Activated CD4-positive, alpha-beta T cell treated with anti-CD3 and anti-CD28 coated beads, Interleukin-2, amount 10 ng/mL, durations not matched to agents 7 days and 5 days (primary cell): Measurements from ENCODE around the gene HDLBP. TPM values are rescaled to one million over a fixed set of nuclear protein-coding genes. Genes with fewer than 3 reads are reported as not detected.

Source experiments
- CTCF ChIA-PET: fragments of 350-600 bp; sonication (Branson Sonifier 250); formaldehyde crosslinking; loops from one replicate; lab custom pipeline; 2021; ENCODE audit warnings: antibody characterized with exemption; lab: Charles Lee
- POLR2A ChIA-PET: fragments of 350-600 bp; sonication (Branson Sonifier 250); formaldehyde crosslinking; loops from one replicate; lab custom pipeline; 2021; ENCODE audit warnings: antibody characterized with exemption; lab: Charles Lee
- DNase-seq: peaks from one replicate; pipeline ENCODE4 v3.0.0-alpha.2; 2020
- H3K27ac Mint-ChIP-seq: one replicate; pipeline ENCODE4 v1.8.0; 2021; ENCODE audit warnings: mild to moderate bottlenecking, moderate library complexity, mixed read lengths
- H3K27me3 Mint-ChIP-seq: one replicate; pipeline ENCODE4 v1.8.0; 2021; ENCODE audit warnings: mixed read lengths
- H3K36me3 Mint-ChIP-seq: one replicate; pipeline ENCODE4 v1.8.0; 2021; ENCODE audit warnings: low read depth, mixed read lengths
- H3K4me1 Mint-ChIP-seq: one replicate; pipeline ENCODE4 v1.8.0; 2021; ENCODE audit warnings: mixed read lengths
- H3K4me3 Mint-ChIP-seq: one replicate; pipeline ENCODE4 v1.8.0; 2021; ENCODE audit warnings: mild to moderate bottlenecking, moderate library complexity, mixed read lengths
- H3K9me3 Mint-ChIP-seq: one replicate; pipeline ENCODE4 v1.8.0; 2021; ENCODE audit warnings: mixed read lengths
- total RNA-seq, 2 experiments: library from RNA; stranded (reverse); gene quantifications; one replicate each; pipeline ENCODE4 v1.2.3, GENCODE V29; 2021

Gene HDLBP, protein sequence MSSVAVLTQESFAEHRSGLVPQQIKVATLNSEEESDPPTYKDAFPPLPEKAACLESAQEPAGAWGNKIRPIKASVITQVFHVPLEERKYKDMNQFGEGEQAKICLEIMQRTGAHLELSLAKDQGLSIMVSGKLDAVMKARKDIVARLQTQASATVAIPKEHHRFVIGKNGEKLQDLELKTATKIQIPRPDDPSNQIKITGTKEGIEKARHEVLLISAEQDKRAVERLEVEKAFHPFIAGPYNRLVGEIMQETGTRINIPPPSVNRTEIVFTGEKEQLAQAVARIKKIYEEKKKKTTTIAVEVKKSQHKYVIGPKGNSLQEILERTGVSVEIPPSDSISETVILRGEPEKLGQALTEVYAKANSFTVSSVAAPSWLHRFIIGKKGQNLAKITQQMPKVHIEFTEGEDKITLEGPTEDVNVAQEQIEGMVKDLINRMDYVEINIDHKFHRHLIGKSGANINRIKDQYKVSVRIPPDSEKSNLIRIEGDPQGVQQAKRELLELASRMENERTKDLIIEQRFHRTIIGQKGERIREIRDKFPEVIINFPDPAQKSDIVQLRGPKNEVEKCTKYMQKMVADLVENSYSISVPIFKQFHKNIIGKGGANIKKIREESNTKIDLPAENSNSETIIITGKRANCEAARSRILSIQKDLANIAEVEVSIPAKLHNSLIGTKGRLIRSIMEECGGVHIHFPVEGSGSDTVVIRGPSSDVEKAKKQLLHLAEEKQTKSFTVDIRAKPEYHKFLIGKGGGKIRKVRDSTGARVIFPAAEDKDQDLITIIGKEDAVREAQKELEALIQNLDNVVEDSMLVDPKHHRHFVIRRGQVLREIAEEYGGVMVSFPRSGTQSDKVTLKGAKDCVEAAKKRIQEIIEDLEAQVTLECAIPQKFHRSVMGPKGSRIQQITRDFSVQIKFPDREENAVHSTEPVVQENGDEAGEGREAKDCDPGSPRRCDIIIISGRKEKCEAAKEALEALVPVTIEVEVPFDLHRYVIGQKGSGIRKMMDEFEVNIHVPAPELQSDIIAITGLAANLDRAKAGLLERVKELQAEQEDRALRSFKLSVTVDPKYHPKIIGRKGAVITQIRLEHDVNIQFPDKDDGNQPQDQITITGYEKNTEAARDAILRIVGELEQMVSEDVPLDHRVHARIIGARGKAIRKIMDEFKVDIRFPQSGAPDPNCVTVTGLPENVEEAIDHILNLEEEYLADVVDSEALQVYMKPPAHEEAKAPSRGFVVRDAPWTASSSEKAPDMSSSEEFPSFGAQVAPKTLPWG (N-terminal part only)
- 100 to 1,000 TPM; 198 to 203 TPM for total RNA-seq

GRCh38 chr2:241315093-241315878 lies at the start of gene HDLBP:
TSS of gene HDLBP (minus strand) at chr2:241315672. CDS start at chr2:241266869, 48,803 bp downstream.
- peak; percentile 100 for DNase-seq
- no peaks in the 10 kb centered on the region for H3K9me3 Mint-ChIP-seq
- H3K4me1 Mint-ChIP-seq: peaks cover 74% of the 10 kb centered on the region
- peaks cover 40% of the 10 kb centered on the region for H3K36me3 Mint-ChIP-seq
- CTCF ChIA-PET: interaction anchor here (1.0 to 1.8 kb wide), 4 partner anchors 12 to 21 kb away, joined by 3 to 6 read pairs (median 4); no protein-coding TSS in a partner anchor
- peak within 1 kb of the TSS; percentile 89 for H3K4me3 Mint-ChIP-seq
- no peaks in the 10 kb centered on the region for H3K27me3 Mint-ChIP-seq
- H3K27ac Mint-ChIP-seq: peak within 1 kb of the TSS; percentile 98
- POLR2A ChIA-PET: interaction anchor here (0.6 kb wide), 1 partner anchor 14 kb away, joined by 3 read pairs; no protein-coding TSS in a partner anchor

GRCh38 chr2:241364781-241365180 lies 49.3 kb upstream of the HDLBP start:
- CTCF ChIA-PET: no interaction called here
- POLR2A ChIA-PET: no interaction called here
- Mint-ChIP-seq H3K4me3 (no peak overlapping the region), H3K4me1 (peaks cover 6% of the 10 kb centered on the region), H3K36me3 (no peaks in the 10 kb centered on the region), H3K27ac (no peak overlapping the region), H3K27me3 (no peaks in the 10 kb centered on the region), H3K9me3 (no peaks in the 10 kb centered on the region)
- no peak for DNase-seq

DNA sequence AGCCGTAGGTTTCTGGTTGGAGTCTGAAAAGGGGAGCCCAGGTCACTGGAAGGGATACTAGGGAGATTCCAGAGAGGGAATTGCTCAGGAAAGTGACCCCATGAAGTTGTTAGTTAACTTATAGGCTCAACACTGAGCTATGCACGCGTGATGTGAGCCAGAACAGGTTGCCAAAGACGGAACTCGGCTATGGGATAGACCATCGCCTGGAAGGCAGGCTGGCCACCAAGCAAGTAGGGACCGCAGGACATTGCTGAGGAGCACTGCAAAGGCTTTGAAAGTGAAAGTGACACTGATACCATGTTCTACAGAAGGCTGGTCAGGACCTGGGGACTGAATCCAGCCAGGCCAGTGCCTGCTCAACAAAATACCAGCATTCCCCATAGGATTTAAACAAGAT lies 48.0 kb upstream of the HDLBP start:
- Mint-ChIP-seq H3K27me3 (no peaks in the 10 kb centered on the region), H3K4me3 (no peak overlapping the region), H3K27ac (no peak overlapping the region), H3K36me3 (no peaks in the 10 kb centered on the region), H3K9me3 (no peaks in the 10 kb centered on the region), H3K4me1 (peaks cover 15% of the 10 kb centered on the region)
- DNase-seq: no peak
- CTCF ChIA-PET: no interaction called here
- POLR2A ChIA-PET: no interaction called here

DNA sequence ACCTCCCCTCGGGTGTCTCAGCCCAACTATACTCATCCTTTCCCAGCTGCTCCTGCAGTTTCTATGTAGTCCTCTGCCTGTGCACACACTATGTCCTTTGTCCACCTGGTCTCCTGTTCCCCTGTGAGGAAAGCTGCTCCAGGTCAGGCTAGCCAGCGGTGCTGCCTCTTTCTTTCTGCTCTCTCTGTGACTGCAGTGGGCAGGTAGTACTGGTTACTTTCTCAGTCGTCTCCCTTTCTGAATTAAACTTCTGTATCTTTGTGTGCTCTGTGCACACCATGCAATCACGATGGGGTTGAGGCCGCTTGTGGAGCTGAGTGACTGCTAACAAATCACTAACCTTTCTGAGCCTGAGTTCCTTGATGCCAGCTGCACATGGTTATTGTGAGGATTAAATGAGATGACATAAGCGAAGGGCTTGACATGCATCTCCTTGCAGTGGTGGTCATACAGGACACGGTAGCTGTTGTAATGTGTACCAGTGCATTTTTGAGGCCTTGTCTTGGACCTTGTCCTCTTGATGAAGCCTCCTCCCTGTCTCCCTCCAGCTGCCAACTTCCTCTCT lies 44.1 kb upstream of the HDLBP start:
- Mint-ChIP-seq H3K36me3 (peaks cover 3% of the 10 kb centered on the region), H3K27me3 (no peaks in the 10 kb centered on the region), H3K9me3 (no peaks in the 10 kb centered on the region), H3K4me3 (no peak overlapping the region), H3K4me1 (peaks cover 33% of the 10 kb centered on the region), H3K27ac (no peak overlapping the region)
- ChIA-PET CTCF (no interaction called here), POLR2A (interaction anchor here (0.6 kb wide), 1 partner anchor 76 kb away, joined by 3 read pairs; no protein-coding TSS in a partner anchor)
- DNase-seq: no peak

DNA sequence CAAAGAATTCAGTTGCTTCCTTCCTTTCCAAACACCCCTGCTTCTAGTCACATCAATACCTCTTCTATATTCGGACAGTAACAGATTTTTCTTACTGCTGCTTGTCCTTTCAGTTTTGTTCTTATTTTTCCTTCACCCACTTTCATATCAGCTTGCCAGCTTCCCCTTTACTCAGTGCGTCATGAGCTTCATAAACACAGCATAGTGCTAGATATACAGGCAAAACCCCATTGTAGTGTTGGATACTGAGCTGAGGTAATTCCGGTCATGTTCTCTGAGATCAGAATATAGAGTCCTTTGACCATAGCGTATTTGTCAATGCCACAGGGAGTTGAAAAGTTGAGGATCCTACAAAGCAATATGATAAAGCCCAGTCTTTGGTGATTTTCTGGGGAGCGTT lies 43.0 kb upstream of the HDLBP start:
- peaks cover 33% of the 10 kb centered on the region for H3K4me1 Mint-ChIP-seq
- CTCF ChIA-PET: interaction anchor here (0.8 to 0.9 kb wide), 3 partner anchors 11 to 81 kb away, joined by 3 read pairs; no protein-coding TSS in a partner anchor
- POLR2A ChIA-PET: no interaction called here
- no peaks in the 10 kb centered on the region for H3K27me3 Mint-ChIP-seq
- no peak for DNase-seq
- no peaks in the 10 kb centered on the region for H3K9me3 Mint-ChIP-seq
- H3K4me3 Mint-ChIP-seq: no peak overlapping the region
- no peak overlapping the region for H3K27ac Mint-ChIP-seq
- H3K36me3 Mint-ChIP-seq: peaks cover 10% of the 10 kb centered on the region

- Mint-ChIP-seq H3K36me3 (peaks cover 16% of the 10 kb centered on the region), H3K27me3 (no peaks in the 10 kb centered on the region), H3K4me1 (peaks cover 35% of the 10 kb centered on the region), H3K9me3 (no peaks in the 10 kb centered on the region), H3K27ac (no peak overlapping the region), H3K4me3 (peak overlapping the region; percentile 75)
- DNase-seq: no peak
- ChIA-PET CTCF (no interaction called here), POLR2A (no interaction called here)
Measured at GRCh38 chr2:241357531-241357930, 42.1 kb upstream of the HDLBP start.

DNA sequence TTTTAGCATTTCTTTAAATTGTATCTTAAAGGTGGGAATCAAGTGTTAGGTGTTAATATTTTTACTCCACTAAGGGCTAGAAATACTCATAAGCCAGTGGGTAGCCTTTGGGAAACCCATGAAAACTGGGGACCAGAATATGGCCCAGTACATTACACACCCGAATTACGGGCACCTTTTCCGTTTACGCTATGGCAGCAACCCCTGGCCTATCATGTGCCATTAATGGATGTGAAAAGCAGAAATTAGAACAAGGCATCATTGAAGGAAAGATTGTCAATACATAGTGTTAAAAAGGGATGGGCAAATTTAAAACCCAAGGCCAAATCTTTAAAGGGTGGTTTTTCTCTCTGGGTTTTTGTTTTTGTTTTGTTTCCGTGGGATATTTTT lies 41.4 kb upstream of the HDLBP start:
- ChIA-PET CTCF (interaction anchor here (0.6 kb wide), 1 partner anchor 326 kb away, joined by 4 read pairs; no protein-coding TSS in a partner anchor), POLR2A (no interaction called here)
- Mint-ChIP-seq H3K4me3 (peak overlapping the region; percentile 75), H3K27ac (peak overlapping the region; percentile 85), H3K4me1 (peaks cover 39% of the 10 kb centered on the region), H3K36me3 (peaks cover 21% of the 10 kb centered on the region), H3K27me3 (no peaks in the 10 kb centered on the region), H3K9me3 (no peaks in the 10 kb centered on the region)
- no peak for DNase-seq

DNA sequence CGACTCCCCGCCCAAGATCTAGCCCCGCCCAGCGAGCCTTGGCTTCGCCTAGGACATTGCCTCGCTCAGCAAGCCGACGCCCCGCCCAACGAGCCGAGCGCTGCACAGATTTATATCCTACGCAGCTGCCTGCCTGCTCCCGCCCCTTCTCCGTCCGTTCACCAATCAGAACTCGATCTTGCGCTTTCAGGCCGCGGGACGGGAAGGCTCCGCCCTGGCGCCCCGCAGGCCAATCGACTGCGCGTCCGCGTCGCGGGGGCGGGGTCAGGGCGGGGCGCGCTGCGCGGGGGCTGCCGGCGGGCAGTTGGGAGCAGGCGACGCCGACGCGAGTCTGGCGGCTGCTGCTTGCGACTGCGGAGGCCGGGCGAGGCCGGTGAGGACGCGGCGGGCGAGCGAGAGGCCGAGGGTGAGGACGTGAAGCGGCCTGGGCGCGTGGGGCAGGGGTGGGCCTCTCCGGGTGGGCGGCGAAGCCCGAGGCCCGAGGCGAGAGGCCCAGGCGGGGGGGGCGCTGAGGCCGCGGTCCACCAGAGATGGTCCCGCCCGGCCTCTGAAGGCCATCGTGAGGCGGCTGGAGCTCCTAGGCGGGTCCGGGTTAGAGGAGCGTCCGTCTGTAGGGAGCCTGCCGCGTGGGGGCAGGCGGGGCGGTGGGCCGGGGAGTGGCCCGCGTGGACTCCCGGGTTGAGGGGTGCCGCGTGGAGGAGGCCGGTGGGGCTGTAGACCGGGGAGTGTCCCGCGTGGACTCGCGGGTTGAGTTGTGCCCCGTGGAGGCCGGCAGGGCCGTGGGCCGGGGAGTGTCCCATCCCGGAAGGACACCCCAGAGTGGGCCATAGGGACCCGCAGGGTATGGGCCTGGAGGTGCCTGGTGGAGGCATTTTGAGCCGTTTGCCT lies 40.8 kb upstream of the HDLBP start, which contains the start of gene FARP2:
Gene FARP2, plus strand, starts transcription at position 303 of the 888 bp plus-strand sequence. CDS start 16,823 bp downstream, outside the sequence.
- peak; percentile 97 for DNase-seq
- Mint-ChIP-seq H3K27me3 (no peaks in the 10 kb centered on the region), H3K4me3 (peak within 1 kb of the TSS; percentile 75), H3K27ac (peak within 1 kb of the TSS; percentile 95), H3K9me3 (no peaks in the 10 kb centered on the region), H3K36me3 (peaks cover 24% of the 10 kb centered on the region), H3K4me1 (peaks cover 40% of the 10 kb centered on the region)
- CTCF ChIA-PET: interaction anchor here (0.6 kb wide), 1 partner anchor 327 kb away, joined by 4 read pairs; no protein-coding TSS in a partner anchor
- POLR2A ChIA-PET: no interaction called here

DNA sequence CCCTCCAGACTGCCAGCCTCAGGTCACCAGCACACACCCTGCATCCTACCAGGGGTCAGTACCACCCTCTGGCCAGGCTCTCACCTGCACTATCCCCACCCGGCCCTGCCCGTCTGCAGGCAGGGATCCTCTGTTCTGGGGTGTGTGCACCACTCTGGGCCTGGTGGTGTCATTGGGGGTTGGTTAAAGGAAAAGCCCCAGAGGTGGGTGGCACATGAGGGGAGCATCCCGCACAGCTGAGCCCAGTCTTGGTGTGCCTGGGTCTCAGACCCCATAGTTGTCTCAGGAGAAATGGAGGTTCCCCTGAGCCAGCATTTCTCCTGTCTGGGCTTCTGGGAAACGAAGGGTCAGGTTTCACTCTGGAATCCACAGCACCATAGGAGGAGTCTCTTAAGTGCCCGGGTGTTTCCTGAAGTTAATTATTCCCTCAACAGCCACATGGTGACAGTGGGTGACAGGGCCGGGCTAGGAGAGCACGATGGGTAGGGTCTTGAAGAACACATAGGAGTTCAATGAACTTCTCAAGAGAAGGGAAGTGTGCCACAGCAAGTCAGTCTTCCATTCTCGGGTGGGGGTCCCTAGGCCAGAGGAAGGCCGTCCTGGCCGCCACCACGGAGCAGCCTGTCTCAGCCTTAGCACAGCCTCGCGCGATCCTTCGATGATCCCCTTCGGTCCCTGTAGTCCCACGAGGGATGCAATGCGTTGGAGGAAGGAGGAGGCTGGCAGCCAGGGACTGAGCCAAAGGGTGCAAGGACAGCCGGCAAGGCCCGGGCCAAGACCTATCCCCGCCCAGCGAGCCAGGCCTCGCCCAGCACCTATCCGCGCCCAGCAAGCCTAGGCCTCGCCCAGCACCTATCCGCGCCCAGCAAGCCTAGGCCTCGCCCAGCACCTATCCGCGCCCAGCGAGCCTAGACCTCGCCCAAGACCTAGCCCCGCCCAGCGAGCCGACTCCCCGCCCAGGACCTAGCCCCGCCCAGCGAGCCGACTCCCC lies 39.5 kb upstream of the HDLBP start:
- DNase-seq: peak; percentile 81
- POLR2A ChIA-PET: no interaction called here
- H3K4me3 Mint-ChIP-seq: peak overlapping the region; percentile 27

DNA sequence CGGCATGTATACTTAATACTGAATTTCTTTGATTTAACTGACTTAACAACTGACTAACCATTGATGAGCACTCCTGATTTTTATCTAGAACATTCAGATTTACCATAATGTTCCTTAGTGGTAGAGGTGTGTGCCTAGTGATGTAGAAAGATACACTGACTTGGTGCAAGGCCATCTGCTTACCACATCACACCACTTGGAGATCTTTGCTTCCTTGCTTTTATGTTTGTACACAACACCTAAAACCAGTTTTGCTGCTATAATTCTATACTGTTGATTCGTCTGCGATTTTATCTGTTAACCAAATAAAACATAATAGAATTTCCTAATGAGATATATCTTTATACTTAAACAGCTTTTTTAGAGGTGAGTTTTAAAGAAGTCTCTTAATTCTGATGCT lies 36.8 kb upstream of the HDLBP start:
- Mint-ChIP-seq H3K9me3 (no peaks in the 10 kb centered on the region), H3K27me3 (no peaks in the 10 kb centered on the region), H3K36me3 (peaks cover 43% of the 10 kb centered on the region), H3K27ac (no peak overlapping the region), H3K4me1 (peaks cover 22% of the 10 kb centered on the region), H3K4me3 (no peak overlapping the region)
- ChIA-PET POLR2A (interaction anchor here (0.6 kb wide), 1 partner anchor 501 kb away, joined by 3 read pairs; no protein-coding TSS in a partner anchor), CTCF (interaction anchor here (1.0 kb wide), 1 partner anchor 272 kb away, joined by 3 read pairs; no protein-coding TSS in a partner anchor)
- DNase-seq: no peak

More for the DNA sequence above, 39.5 kb upstream of the HDLBP start:
- H3K36me3 Mint-ChIP-seq: peaks cover 35% of the 10 kb centered on the region
- H3K9me3 Mint-ChIP-seq: no peaks in the 10 kb centered on the region
- H3K4me1 Mint-ChIP-seq: peaks cover 40% of the 10 kb centered on the region
- H3K27me3 Mint-ChIP-seq: no peaks in the 10 kb centered on the region
- peak overlapping the region; percentile 73 for H3K27ac Mint-ChIP-seq
- CTCF ChIA-PET: no interaction called here
